ENCODE results near the gene PRKCA. TPM values are rescaled to one million over a fixed set of nuclear protein-coding genes. Genes with fewer than 3 reads are reported as not detected.
"Not testable (repeated sequence)": the region's sequence is repeated elsewhere in the genome, so short reads cannot be mapped to it uniquely, and the experiment has no call there.

PRKCA gene
- 1.4 and 2.2 TPM in 2 replicates for total RNA-seq

- POLR2A ChIA-PET = interaction anchor here (1.1 kb wide), 1 partner anchor 139 kb away, joined by 4 read pairs; no protein-coding TSS in a partner anchor
- intact Hi-C loops (cut with micrococcal nuclease) = loop anchor here (2.0 kb wide), 2 partner anchors 109 to 741 kb away; partner anchors contain the start of genes AXIN2 and CEP112
Measured at GRCh38 chr17:66301864-66302741, at the start of gene PRKCA. Gene PRKCA, plus strand, starts transcription at chr17:66302613.

DNA sequence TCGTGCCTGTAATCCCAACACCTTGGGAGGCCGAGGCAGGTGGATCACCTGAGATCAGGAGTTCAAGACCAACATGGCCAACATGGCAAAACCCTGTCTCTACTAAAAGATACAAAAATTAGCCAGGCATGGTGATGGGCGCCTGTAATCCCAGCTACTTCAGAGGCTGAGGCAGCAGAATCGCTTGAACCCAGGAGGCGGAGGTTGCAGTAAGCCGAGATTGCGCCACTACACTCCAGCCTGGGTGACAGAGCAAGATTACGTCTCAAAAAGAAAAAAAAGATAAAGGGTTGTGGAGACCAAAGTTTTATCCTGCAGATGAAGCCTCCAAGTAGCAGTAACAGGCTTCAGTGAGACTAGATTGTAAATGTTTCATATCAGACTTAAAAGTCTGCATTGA is 49.0 kb upstream of the PRKCA start:
- H3K36me3 Mint-ChIP-seq (ENCODE audit: low read depth); CTCF ChIA-PET; H3K4me3 Mint-ChIP-seq; H3K9me3 Mint-ChIP-seq; H3K27ac Mint-ChIP-seq; intact Hi-C loops (cut with micrococcal nuclease); H3K27me3 Mint-ChIP-seq; ATAC-seq (ENCODE audit: low read depth); H3K4me1 Mint-ChIP-seq; POLR2A ChIA-PET; DNase-seq: not testable (repeated sequence)

More at GRCh38 chr17:66301864-66302741, at the start of gene PRKCA:
- peak within 1 kb of the TSS; percentile 90 for H3K4me3 Mint-ChIP-seq
- peaks cover 11% of the 10 kb centered on the region for H3K4me1 Mint-ChIP-seq
- no peaks in the 10 kb centered on the region for H3K36me3 Mint-ChIP-seq (ENCODE audit: low read depth)
- CTCF ChIA-PET = no interaction called here
- H3K9me3 Mint-ChIP-seq = no peaks in the 10 kb centered on the region
- H3K27ac Mint-ChIP-seq = peak within 1 kb of the TSS; percentile 42
- DNase-seq = peak; percentile 68
- peak; percentile 85 for ATAC-seq (ENCODE audit: low read depth)
- no peak for TF ChIP-seq CTCF (IDR thresholded peaks at IDR 0.05)
- H3K27me3 Mint-ChIP-seq = peaks cover 24% of the 10 kb centered on the region

- no peak overlapping the region for H3K4me3 Mint-ChIP-seq
- no peaks in the 10 kb centered on the region for H3K4me1 Mint-ChIP-seq
- no peak for DNase-seq
- TF ChIP-seq CTCF (IDR thresholded peaks at IDR 0.05) = no peak
- CTCF ChIA-PET = interaction anchor here (1.4 to 2.8 kb wide), 2 partner anchors 42 to 312 kb away, joined by 3 to 28 read pairs; no protein-coding TSS in a partner anchor
- H3K27ac Mint-ChIP-seq = no peak overlapping the region
- intact Hi-C loops (cut with micrococcal nuclease) = loop anchor here (1.0 kb wide), 1 partner anchor 312 kb away; no protein-coding TSS in a partner anchor
- H3K9me3 Mint-ChIP-seq = no peaks in the 10 kb centered on the region
- no peaks in the 10 kb centered on the region for H3K27me3 Mint-ChIP-seq
- ATAC-seq (ENCODE audit: low read depth) = peak; percentile 49
- no peaks in the 10 kb centered on the region for H3K36me3 Mint-ChIP-seq (ENCODE audit: low read depth)
- POLR2A ChIA-PET = no interaction called here
Measured at GRCh38 chr17:66255112-66255511, 47.3 kb upstream of the PRKCA start.

- Mint-ChIP-seq H3K36me3 (ENCODE audit: low read depth) (no peaks in the 10 kb centered on the region), H3K4me1 (no peaks in the 10 kb centered on the region), H3K9me3 (no peaks in the 10 kb centered on the region), H3K27me3 (no peaks in the 10 kb centered on the region), H3K4me3 (no peak overlapping the region), H3K27ac (no peak overlapping the region)
- ChIA-PET CTCF (interaction anchor here (1.4 to 2.8 kb wide), 2 partner anchors 42 to 312 kb away, joined by 3 to 28 read pairs; no protein-coding TSS in a partner anchor), POLR2A (no interaction called here)
- DNase-seq (no peak), ATAC-seq (ENCODE audit: low read depth) (no peak)
- TF ChIP-seq CTCF (IDR thresholded peaks at IDR 0.05) = no peak
- intact Hi-C loops (cut with micrococcal nuclease) = loop anchor here (1.0 kb wide), 1 partner anchor 312 kb away; no protein-coding TSS in a partner anchor
Measured at GRCh38 chr17:66255527-66255971, 46.9 kb upstream of the PRKCA start.

- Mint-ChIP-seq H3K27me3 (peaks cover 6% of the 10 kb centered on the region), H3K9me3 (peaks cover 2% of the 10 kb centered on the region), H3K27ac (no peak overlapping the region), H3K4me3 (no peak overlapping the region), H3K36me3 (ENCODE audit: low read depth) (no peaks in the 10 kb centered on the region), H3K4me1 (no peaks in the 10 kb centered on the region)
- intact Hi-C loops (cut with micrococcal nuclease) = no loop called here
- CTCF ChIA-PET = no interaction called here
- DNase-seq (no peak), ATAC-seq (ENCODE audit: low read depth) (no peak)
- POLR2A ChIA-PET = no interaction called here
- TF ChIP-seq CTCF (IDR thresholded peaks at IDR 0.05) = no peak
Measured at GRCh38 chr17:66260275-66260674, 42.1 kb upstream of the PRKCA start.
